GM19455 (cell line): ENCODE results near the gene C1QA.
"Not testable (repeated sequence)": the region's sequence is repeated elsewhere in the genome, so short reads cannot be mapped to it uniquely, and the experiment has no call there.

ENCODE experiments used
- ATAC-seq: cut with Tn5 transposase; IDR thresholded peaks from one replicate; pipeline ENCODE4 v1.9.1; 2021; ENCODE audit not compliant: unreplicated experiment

C1QA gene

DNA sequence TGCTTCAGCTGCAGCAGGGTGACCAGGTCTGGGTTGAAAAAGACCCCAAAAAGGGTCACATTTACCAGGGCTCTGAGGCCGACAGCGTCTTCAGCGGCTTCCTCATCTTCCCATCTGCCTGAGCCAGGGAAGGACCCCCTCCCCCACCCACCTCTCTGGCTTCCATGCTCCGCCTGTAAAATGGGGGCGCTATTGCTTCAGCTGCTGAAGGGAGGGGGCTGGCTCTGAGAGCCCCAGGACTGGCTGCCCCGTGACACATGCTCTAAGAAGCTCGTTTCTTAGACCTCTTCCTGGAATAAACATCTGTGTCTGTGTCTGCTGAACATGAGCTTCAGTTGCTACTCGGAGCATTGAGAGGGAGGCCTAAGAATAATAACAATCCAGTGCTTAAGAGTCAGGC lies 2.9 kb downstream of the C1QA start:
- no peak for ATAC-seq

GRCh38 chr1:22641247-22641646 lies 4.8 kb downstream of the C1QA start:
- ATAC-seq, result no peak

- ATAC-seq, result no peak
These were observed 5.6 kb downstream of the C1QA start for GRCh38 chr1:22641906-22642636.

- no peak for ATAC-seq
These were observed 7.0 kb downstream of the C1QA start, which contains the start of gene C1QC for GRCh38 chr1:22643381-22643780. TSS of gene C1QC (plus strand) at chr1:22643633. CDS start at chr1:22644024, 391 bp downstream.

- no peak for ATAC-seq
These were observed 7.5 kb downstream of the C1QA start for GRCh38 chr1:22643928-22644327.

DNA sequence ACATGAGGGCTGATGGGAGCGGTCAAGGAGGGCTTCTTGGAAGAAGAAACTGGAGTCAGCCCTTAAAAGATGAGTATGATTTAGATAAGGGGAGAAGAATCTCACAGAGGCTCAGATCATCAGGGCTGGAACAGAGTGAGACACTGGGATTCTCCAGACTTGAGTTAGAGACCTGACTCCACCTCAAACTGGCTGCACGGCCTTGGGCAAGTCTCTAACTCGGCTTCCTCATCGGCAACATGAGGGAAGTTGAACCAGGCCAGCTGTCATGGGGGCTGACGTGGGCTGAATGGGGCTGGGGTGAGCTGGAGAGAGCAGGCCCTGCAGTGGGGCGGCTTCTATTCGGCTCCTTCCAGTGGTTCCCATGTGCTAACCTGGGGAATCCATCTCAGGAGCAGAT lies 9.5 kb downstream of the C1QA start:
- no peak for ATAC-seq

GRCh38 chr1:22646384-22646783 lies 10.0 kb downstream of the C1QA start:
- ATAC-seq, result no peak

DNA sequence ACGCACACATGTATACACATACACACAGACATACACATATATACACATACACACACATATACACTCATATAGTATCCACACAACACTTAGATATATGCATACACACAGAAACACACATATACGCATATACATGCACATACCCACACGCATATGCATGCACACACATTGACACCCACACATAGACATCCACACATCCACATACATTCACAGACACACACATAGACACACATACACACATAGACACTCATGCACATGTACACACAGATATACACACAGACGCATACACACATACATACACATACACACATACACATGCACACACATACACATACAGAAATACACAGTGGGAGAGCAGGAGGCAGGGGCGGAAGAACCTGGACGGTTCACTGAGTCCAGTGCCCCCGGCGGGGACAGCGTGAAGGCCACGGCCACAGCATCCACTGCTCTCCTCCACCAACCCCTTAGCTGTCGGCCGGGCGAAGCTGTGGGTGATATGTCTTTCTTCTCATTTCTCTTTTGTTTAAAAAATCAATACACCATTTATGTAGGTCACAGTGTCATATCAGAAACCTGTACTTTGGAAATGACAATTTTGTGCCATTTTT lies 13.8 kb downstream of the C1QA start:
- ATAC-seq, result no peak

DNA sequence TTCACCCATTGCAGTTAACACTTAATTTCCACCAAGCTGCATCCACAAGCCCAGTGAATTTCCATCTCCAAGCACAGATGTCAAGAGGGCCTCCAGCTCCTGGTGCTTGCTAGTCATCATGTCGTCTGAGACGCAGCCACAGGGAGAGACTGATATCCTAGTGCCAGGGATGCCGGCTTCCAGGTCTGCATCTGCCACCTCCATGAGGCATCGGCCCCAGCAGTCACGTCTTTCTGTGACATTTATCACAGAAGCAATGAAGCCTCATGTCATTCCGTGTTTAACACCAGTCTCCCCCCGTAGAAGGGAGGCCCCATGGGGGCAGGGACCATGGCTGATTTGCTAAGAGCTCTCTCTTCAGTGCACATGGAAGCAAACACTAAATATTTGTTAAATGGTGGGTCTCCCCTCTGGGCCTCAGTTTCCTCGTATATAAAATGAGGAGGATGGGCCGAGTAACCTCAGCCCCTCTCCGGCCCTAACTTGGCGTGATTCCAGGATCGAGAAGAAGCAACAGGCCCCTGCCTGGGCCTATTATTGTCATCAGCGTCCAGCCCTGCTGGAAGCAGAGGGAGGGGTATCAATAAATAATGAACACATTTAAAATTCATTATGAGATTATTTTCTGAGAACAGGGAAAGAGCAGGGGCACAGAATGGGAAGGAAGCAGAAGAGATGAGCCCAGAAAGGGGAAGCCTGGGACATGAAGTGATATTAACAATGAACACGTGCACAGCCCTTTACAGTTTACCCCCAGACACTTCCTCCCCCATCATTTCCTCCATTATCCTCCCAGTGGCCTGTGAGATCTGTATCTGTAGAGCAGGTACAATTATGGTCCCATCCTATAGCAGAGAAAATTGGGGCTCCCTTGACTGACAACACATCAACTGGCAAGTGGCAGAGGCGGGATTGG lies 15.8 kb downstream of the C1QA start:
- no peak for ATAC-seq

DNA sequence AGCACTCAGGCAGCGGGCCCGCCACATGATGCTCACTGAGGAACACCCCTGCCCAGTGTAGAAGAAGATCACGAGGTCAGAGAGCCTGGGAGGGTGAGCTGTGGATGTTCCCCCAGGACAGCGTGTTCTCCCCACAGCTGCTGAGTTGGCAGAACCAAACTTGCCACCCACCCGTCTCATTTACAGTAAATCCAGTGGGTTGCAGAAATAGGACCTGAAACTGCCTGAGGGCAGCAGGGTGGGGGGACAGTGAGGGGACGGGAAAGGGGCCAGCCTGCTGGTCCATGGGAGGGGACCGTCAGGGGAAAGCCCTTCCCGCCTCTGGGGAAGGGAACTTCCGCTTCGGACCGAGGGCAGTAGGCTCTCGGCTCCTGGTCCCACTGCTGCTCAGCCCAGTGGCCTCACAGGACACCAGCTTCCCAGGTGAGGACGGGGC lies 16.5 kb downstream of the C1QA start, which contains the start of gene C1QB:
C1QB (plus strand) TSS at position 356 of the 436 bp plus-strand sequence. CDS start 6,227 bp downstream, outside the sequence.
- no peak for ATAC-seq

GRCh38 chr1:22654692-22655091 lies 18.3 kb downstream of the C1QA start:
- no peak for ATAC-seq

DNA sequence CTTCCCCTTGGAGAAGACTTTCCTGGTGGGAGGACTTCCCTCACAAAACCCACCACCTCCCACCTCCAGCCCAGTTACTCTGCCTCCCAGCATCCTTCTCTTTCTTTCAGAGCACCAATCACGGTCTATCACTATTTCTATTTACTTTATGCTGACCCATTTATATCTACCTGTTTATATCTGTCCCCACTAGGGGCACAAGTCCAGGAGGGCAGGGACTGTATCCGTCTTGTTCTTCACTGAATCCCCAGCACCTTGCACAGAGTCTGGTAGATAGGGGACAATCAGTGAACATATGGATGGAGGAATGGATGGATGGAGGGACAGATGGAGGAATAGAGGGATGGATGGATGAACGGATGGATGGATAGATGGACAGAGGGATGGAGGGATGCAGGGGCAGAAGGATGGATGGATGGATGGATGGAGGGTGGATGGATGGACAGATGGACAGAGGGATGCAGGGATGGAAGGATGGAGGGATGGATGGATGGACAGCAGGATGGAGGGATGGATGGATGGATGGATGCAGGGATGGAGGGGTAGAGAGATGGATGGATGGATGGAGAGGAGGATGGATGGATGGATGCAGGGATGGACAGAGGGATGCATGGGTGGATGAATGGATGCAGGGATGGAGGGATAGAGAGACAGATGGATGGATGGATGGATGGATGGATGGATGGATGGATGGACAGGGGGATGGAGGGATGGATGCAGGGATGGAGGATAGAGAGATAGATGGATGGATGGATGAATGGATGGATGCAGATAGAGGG lies 22.1 kb downstream of the C1QA start:
- no peak for ATAC-seq

GRCh38 chr1:22660716-22661241 lies 24.4 kb downstream of the C1QA start:
- ATAC-seq, result no peak

DNA sequence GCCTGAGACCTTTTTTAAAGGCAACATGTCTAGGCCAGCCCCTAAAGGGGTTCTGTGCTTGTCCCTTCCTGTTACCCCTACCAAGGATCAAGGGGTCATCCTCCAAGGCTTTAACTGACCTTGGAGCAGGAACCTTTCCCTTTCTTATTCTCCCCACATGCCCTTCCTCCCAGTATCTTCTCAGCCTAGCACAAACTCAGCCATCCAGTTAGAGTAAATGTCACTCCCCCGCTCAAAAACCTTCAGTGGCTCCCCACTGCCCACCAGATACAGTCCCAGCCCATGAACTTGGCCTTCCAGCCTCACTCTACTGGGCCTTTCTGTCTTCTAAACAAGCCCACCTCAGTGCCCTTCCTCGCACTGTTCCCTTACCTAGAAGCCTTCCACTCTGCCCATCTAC lies 25.5 kb downstream of the C1QA start:
- ATAC-seq, result no peak

- ATAC-seq, result no peak
These were observed 25.9 kb downstream of the C1QA start for GRCh38 chr1:22662318-22662717.

DNA sequence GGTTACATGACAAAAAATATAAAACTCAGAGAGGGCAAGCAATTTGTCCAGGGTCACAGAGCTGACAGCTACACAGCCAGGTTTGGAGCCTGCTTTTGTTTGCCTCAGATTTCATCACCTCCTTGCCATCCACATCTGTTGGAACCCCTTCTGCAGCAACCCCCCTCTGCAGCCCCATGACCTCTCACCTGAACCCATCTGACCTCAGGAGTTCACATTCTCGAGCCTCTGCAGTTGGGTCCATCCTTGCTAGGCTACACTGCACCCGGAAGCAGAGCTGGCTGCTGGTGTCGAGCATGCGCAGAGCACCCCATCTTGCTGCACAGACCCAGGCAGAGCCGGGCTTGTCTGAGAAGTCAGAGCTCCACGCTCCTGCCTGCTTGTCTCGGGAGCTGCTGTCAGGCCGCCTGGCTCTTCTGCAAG lies 26.6 kb downstream of the C1QA start:
- no peak for ATAC-seq

- no peak for ATAC-seq
These were observed 29.3 kb downstream of the C1QA start for GRCh38 chr1:22665752-22666151.

DNA sequence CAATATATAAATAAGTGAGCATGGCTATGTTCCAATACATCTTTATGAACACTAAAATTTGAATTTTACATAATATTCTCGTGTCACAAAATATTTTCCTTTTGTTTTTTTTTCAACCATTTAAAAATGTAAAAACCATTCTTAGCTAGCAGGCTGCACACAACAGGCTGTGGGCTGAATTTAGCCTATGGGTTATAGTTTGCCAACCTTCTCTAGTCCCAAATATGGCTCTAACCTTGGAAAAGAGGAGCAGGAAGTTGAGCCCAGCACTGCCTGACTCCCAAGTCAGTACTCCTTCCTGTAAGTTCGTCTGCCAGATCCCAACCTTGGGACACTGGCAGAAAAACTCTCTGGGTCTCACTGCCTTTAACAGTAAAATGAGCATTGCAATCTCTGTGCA lies 30.0 kb downstream of the C1QA start:
- ATAC-seq, result no peak

DNA sequence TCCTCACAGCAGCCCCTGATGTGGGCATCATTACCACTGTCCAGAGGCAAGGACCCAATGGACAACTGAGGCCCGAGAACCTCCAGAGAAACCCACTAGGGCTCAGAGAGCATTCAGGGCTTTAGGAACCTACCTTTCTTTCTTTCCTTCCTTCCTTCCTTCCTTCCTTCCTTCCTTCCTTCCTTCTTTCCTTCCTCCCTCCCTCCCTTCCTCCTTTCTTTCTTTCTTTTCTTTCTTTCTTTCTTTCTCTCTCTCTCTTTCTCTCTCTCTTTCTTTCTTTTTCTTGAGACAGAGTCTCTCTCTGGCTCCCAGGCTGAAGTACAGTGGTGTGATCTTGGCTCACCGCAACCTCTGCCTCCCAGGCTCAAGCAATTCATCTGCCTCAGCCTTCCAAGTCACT lies 32.4 kb downstream of the C1QA start:
- ATAC-seq, result not testable (repeated sequence)

DNA sequence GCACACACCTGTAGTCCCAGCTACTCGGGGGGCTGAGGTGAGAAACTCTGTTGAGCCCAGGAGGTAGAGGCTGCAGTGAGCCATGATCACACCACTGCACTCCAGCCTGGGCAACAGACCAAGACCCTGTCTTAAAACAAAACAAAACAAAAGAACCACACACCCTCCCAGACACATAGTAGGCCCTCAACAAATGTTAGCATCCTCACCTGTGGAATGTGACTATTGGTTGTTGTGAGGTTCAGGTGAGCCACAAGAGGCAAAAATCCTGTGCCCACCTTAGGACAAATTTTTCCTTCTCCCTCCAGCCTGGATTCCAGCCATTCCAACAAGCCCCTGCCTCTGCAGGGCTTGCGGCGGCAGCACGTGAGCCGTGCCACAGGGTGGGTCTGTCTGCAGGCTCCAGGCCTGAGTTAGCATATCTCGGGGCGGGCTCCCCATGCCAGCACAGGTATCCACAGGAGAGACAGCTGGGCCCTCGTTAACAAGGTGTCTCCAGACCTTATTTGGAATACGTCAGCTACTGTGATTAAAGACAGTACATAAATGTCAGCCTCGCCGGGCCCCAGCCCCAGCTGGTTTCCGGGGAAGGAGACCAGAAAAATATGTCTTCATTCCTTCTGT lies 34.0 kb downstream of the C1QA start:
- no peak for ATAC-seq
